GM10248 (cell line): ENCODE measurements around the gene AJUBA.

Source experiments
- CTCF ChIA-PET: fragments of 300-600 bp; sonication (Branson Sonifier 250); formaldehyde crosslinking; extraction: SDS; loops from one replicate; lab custom pipeline; 2021; ENCODE audit warnings: antibody characterized with exemption; lab: Yijun Ruan, JAX
- POLR2A ChIA-PET: fragments of 350-650 bp; sonication (Branson Sonifier 250); formaldehyde crosslinking; extraction: SDS; loops from one replicate; lab custom pipeline; 2020; ENCODE audit warnings: antibody characterized with exemption; lab: Yijun Ruan, JAX
- DNase-seq: peaks from one replicate; pipeline ENCODE4 v3.0.0; 2012; ENCODE audit errors: extremely low spot score
- CTCF ChIP-seq: IDR thresholded peaks from 2 replicates; pipeline ENCODE4 v1.5.1; 2012; ENCODE audit warnings: mild to moderate bottlenecking, low read depth; ENCODE audit errors: extremely low read depth, missing control alignments, control extremely low read depth

Gene AJUBA

GRCh38 chr14:22982477-22983245 lies at the start of gene AJUBA:
Gene AJUBA, minus strand, starts transcription at chr14:22982551. Its CDS starts 285 bp downstream, at chr14:22982266.
- CTCF ChIA-PET, result interaction anchor here (0.8 to 18.9 kb wide), 23 partner anchors 10 to 425 kb away, joined by 3 to 834 read pairs (median 6); partner anchors contain the start of genes ACIN1, CDH24, HAUS4 and LRP10
- TF ChIP-seq CTCF, result no peak
- DNase-seq, result peak; percentile 87
- POLR2A ChIA-PET, result interaction anchor here (0.5 to 0.6 kb wide), 2 partner anchors 54 to 388 kb away, joined by 3 read pairs; no protein-coding TSS in a partner anchor

- TF ChIP-seq CTCF, result no peak
- POLR2A ChIA-PET, result interaction anchor here (0.7 kb wide), 1 partner anchor 31 kb away, joined by 4 read pairs; no protein-coding TSS in a partner anchor
- CTCF ChIA-PET, result interaction anchor here (0.9 to 4.2 kb wide), 6 partner anchors 9 to 44 kb away, joined by 3 to 14 read pairs (median 4); partner anchors contain the start of gene CDH24
- DNase-seq, result no peak
Observed at GRCh38 chr14:23030936-23031335, 48.6 kb upstream of the AJUBA start.

GRCh38 chr14:23028799-23029198 lies 46.4 kb upstream of the AJUBA start:
- ChIA-PET POLR2A (no interaction called here), CTCF (interaction anchor here (0.7 to 4.2 kb wide), 11 partner anchors 14 to 55 kb away, joined by 3 to 14 read pairs (median 5); partner anchors contain the start of gene CDH24)
- DNase-seq, result no peak
- TF ChIP-seq CTCF, result no peak

- CTCF ChIA-PET, result interaction anchor here (0.9 to 3.6 kb wide), 8 partner anchors 11 to 50 kb away, joined by 3 to 19 read pairs (median 3); partner anchors contain the start of gene CDH24
- TF ChIP-seq CTCF, result no peak
- DNase-seq, result no peak
- POLR2A ChIA-PET, result no interaction called here
Observed at GRCh38 chr14:23025151-23025814, 42.9 kb upstream of the AJUBA start.

GRCh38 chr14:23024612-23025075 lies 42.3 kb upstream of the AJUBA start:
- ChIA-PET POLR2A (no interaction called here), CTCF (interaction anchor here (1.4 to 3.6 kb wide), 7 partner anchors 10 to 50 kb away, joined by 3 to 19 read pairs (median 9); partner anchors contain the start of gene CDH24)
- no peak for TF ChIP-seq CTCF
- no peak for DNase-seq

GRCh38 chr14:23023795-23024152 lies 41.4 kb upstream of the AJUBA start:
- no peak for TF ChIP-seq CTCF
- ChIA-PET CTCF (interaction anchor here (1.0 to 3.6 kb wide), 7 partner anchors 11 to 49 kb away, joined by 3 to 19 read pairs (median 9); partner anchors contain the start of genes CDH24 and PSMB5), POLR2A (interaction anchor here (1.0 kb wide), 1 partner anchor 9 kb away, joined by 3 read pairs; no protein-coding TSS in a partner anchor)
- no peak for DNase-seq
